ENCODE results near the gene PDE7B. TPM values are rescaled to one million over a fixed set of nuclear protein-coding genes. Genes with fewer than 3 reads are reported as not detected.

The PDE7B gene
- total RNA-seq, 1 experiment from 2014 or later = not detected

GRCh38 chr6:136087986-136088385 is 236.5 kb downstream of the PDE7B start (continued):
- TF ChIP-seq ZSCAN18 (CRISPR knock-in tag; IDR thresholded peaks at IDR 0.05) (no peak), RORB (CRISPR knock-in tag; IDR thresholded peaks at IDR 0.05) (no peak), CTCF (IDR thresholded peaks at IDR 0.05) (no peak), ZNF425 (CRISPR knock-in tag; conservative IDR thresholded peaks at IDR 0.05) (no peak), AFF4 (CRISPR knock-in tag; IDR thresholded peaks at IDR 0.05; ENCODE audit: borderline replicate concordance) (no peak)

GRCh38 chr6:136088693-136089092 is 237.2 kb downstream of the PDE7B start:
- TF ChIP-seq ZNF423 (CRISPR knock-in tag; IDR thresholded peaks at IDR 0.05) = no peak
- no peak for TF ChIP-seq ARID4B (CRISPR knock-in tag; IDR thresholded peaks at IDR 0.05; ENCODE audit: borderline replicate concordance)
- TF ChIP-seq FOXP1 (CRISPR knock-in tag; IDR thresholded peaks at IDR 0.05; ENCODE audit: borderline replicate concordance) = no peak
- no peak for TF ChIP-seq ZNF416 (CRISPR knock-in tag; IDR thresholded peaks at IDR 0.05)
- no peak for TF ChIP-seq ZNF281 (CRISPR knock-in tag; IDR thresholded peaks at IDR 0.05)
- TF ChIP-seq ZNF317 (CRISPR knock-in tag; IDR thresholded peaks at IDR 0.05; ENCODE audit: borderline replicate concordance, low read depth) = no peak
- no peak for TF ChIP-seq FOXP4 (CRISPR knock-in tag; IDR thresholded peaks at IDR 0.05)
- TF ChIP-seq ATF1 (CRISPR knock-in tag; IDR thresholded peaks at IDR 0.05) = no peak
- TF ChIP-seq GRHL2 (CRISPR knock-in tag; IDR thresholded peaks at IDR 0.05; ENCODE audit: insufficient replicate concordance, severe bottlenecking) = no peak
- Mint-ChIP-seq H3K4me1 (no peaks in the 10 kb centered on the region), H3K27ac (no peak overlapping the region), H3K4me3 (no peak overlapping the region), H3K36me3 (no peaks in the 10 kb centered on the region), H3K27me3 (ENCODE audit: low read depth) (no peaks in the 10 kb centered on the region; the same call in 1 of the 2 replicates), H3K9me3 (no peaks in the 10 kb centered on the region)
- CTCF ChIA-PET = no interaction called here
- DNase-seq (ENCODE audit: low spot score) = no peak
- POLR2A ChIA-PET = no interaction called here
- no peak for ATAC-seq

All from WTC11 (cell line).